Vagina (tissue), 2 donors: ENCODE data around the gene TMEM191B.
"Not testable (repeated sequence)": the region's sequence is repeated elsewhere in the genome, so short reads cannot be mapped to it uniquely, and the experiment has no call there.

Experiments
- POLR2A ChIP-seq, 2 donors: fragments of 450-650 bp; IDR thresholded peaks; one replicate each; pipeline ENCODE4 v1.6.1; 2017; ENCODE audit warnings: antibody characterized with exemption in 2 of 2, mild to moderate bottlenecking in 2 of 2, moderate library complexity in 2 of 2
- TF ChIP-seq, protein P1 (sequence below), 3 experiments: fragments of 450-650 bp in 2 of 3; fragments of 200-600 bp in 1 of 3; sonication (generic) in 1 of 3; IDR thresholded peaks; one replicate each; pipeline ENCODE4 v1.5.1; 2017 to 2019; ENCODE audit warnings: antibody characterized with exemption in 3 of 3, mild to moderate bottlenecking in 2 of 3, moderate library complexity in 2 of 3

GRCh38 chr22:18558939-18559338, 31.3 kb downstream of the TMEM191B start:
- TF ChIP-seq, protein P1, sequence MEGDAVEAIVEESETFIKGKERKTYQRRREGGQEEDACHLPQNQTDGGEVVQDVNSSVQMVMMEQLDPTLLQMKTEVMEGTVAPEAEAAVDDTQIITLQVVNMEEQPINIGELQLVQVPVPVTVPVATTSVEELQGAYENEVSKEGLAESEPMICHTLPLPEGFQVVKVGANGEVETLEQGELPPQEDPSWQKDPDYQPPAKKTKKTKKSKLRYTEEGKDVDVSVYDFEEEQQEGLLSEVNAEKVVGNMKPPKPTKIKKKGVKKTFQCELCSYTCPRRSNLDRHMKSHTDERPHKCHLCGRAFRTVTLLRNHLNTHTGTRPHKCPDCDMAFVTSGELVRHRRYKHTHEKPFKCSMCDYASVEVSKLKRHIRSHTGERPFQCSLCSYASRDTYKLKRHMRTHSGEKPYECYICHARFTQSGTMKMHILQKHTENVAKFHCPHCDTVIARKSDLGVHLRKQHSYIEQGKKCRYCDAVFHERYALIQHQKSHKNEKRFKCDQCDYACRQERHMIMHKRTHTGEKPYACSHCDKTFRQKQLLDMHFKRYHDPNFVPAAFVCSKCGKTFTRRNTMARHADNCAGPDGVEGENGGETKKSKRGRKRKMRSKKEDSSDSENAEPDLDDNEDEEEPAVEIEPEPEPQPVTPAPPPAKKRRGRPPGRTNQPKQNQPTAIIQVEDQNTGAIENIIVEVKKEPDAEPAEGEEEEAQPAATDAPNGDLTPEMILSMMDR (IDR thresholded peaks at IDR 0.05) = not testable (repeated sequence)
- not testable (repeated sequence) for TF ChIP-seq POLR2A (IDR thresholded peaks at IDR 0.05)
